ENCODE data around the gene GNG7.
"Not testable (repeated sequence)": the region's sequence is repeated elsewhere in the genome, so short reads cannot be mapped to it uniquely, and the experiment has no call there.

Gene GNG7

DNA sequence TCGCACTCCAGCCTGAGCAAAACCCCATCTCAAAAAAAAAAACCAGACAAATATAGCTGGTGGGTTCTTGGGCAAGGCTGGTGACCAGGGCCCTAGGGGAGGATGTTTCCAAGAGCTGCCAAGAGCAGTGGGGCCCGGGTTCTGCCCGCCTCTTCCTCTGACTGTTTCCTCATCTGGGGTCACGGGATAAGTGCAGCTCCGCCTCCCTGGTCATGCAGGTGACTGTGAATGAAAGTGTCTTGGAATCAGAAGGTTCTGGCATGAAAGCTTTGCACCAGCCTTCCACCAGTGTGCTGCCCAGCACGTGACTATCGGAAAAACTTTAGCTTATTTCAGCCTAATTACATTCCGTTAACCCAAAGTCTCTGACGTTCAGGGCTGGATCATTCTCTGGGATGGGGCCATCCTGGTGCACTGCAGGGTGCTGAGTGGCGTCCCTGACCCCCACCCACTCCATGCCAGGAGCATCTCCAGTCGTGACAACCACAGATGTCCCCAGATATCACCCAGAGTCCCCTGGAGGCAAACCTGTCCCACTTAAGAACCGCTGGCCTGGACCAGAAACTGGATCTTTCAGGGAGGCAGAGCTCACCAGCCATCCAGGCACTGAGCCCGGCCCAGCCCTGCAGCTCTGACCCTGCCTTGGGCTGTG is 85.6 kb downstream of the GNG7 start:
- DNase-seq: no peak

DNA sequence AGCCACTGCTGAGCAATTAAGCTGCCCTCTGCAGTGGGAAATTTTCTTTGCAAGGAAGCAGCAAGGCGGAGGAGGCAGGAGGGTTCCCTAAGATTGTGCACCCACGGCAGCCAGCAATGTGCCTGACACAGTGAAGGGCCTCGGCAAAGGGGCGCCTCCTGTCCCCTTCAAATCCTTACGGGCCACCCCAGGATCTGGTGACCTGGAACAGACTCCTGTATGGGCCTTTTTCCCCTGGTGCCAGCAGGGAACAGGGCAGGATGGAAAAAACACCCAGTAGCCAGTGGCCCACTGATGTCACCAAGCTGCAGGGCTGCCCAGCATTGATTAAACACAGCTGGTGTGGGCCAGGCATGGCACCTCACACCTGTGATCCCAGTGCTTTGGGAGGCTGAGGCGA is 86.7 kb downstream of the GNG7 start:
- no peak for DNase-seq

DNA sequence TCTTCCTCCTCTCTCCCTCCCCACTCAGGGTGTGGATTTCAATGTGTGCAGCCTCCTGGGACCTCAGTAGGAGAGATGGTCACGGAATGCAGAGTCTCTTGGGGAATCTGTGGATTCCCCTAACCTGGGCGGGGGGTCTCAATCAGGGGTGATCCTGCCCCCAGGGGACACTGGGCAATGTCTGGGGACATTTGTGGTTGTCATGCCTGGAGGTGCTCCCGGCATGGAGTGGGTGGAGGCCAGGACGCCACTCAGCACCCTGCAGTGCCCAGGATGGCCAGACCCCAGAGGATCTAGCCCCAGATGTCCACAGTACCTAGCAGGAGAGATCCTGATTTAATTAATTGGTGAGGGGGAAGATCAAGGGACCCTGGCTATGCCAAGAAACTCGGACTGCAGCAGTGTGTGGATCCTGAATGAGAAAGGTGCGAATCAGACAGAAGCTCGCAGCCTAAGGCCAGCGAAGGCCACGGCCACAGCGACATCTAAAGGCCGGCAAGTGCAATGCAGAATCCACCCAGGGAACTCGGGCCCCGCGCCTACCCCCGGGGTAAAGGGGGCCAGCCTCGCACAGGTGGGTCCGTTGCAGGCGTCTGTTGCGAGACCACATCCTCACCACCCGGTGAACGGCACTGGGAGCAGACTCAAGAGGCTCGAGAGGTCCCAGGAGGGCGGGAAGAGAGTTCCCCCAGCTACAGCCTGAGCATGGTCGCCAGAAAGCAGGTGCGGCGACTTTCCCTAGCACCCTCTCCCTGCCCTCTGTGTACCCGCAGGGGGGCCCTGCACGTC is 88.8 kb downstream of the GNG7 start:
- no peak for DNase-seq

DNA sequence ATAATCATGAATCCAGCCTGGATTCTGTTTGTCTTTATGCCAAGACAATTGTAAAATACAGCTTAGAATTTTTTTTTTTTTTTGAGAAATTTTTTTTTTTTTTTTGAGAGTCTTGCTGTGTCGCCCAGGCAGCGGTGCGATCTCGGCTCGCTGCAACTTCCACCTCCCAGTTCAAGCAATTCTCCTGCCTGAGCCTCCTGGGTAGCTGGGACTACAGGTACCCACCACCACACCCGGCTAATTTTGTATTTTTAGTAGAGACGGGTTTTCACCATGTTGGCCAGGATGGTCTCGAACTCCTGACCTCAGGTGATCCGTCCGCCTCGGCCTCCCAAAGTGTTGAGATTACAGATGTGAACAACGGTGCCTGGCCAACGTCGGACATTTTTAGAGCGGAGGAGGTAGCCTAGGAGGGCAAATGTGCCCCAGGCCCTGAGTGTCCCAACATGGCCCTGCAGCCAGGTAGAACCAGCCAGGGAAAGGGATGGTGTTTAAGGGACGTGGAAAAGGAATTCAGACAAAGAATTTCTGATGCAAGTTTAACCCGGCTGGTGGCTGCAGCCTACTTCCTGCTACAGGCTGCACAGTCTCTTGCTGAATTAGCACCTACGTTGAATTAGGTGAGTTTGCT is 89.8 kb downstream of the GNG7 start:
- DNase-seq: no peak

DNA sequence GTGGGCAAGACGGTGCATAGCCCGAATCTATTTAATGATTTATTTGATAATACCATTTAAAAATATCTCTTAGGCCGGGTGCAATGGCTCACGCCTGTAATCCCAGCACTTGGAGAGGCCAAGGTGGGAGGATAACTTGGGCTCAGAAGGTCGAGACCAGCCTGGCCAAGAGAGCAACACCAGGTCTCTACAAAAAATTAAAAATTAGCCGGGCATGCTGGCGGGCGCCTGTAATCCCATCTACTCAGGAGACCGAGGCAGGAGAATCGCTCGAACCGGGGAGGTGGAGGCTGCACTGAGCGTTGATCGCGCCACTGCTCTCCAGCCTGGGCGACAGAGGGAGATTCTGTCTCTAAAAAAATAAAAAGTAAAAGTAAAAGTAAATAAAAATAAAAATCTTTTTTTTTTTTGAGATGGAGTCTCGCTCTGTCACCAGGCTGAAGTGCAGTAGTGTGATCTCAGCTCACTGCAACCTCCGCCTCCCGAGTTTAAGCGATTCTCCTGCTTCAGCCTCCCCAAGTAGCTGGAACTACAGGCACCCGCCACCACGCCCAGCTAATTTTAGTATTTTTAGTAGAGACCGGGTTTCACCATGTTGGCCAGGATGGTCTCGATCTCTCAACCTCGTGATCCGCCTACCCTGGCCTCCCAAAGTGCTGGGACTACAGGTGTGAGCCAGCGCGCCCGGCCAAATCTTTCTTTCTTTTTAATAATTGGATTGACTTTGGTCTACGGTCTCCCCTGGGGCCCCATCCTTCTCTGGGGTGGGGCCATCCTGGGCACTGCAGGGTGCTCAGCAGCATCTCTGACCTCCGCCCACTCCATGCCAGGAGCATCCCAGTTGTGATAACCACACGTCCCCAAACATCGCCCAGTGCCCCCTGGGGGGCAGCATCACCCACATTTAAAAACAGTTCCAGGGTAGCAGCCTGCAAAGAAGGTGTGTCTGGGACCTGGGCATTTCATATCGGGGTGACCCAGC is 90.7 kb downstream of the GNG7 start:
- no peak for DNase-seq

DNA sequence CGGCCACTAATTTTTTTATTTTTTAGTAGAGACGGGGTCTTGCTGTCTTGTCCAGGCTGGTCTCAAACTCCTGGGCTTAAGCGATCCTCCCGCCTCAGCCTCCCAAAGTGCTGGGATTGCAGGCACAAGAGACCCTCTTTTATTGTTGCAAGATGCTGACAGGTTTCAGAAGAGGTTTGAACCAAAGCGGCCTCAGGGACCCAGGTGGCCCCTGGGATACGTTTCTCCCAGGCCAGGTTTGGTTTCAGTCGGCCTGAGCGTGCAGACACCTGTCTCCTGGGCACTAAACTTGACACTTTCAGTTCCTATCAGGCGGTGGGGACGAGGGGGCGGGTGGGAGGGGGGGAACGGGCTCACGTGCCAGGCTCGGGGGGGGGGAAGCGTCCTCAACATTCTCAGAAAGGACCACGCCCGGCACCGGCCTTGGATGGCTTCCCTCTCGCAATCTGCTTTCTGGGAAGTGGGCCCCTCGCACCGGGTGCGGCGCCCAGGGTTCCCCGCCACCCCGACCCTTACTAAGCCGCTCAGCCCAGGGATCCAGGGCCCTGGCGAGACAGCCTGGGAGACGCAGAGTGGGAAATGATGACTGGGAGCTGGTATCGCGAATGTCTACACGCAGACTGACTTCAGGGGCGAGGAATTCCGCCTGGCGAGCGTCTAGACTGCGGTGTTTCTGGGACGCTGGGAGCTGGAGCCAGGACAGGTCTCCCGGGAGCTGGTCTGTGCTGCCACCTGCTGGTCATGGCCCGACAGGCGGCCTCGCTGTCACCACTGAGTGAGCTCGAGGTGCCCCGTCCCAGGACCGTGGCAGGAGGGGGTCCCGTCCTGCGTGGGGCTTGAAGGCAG is 91.6 kb downstream of the GNG7 start:
- peak; percentile 90 for DNase-seq

DNA sequence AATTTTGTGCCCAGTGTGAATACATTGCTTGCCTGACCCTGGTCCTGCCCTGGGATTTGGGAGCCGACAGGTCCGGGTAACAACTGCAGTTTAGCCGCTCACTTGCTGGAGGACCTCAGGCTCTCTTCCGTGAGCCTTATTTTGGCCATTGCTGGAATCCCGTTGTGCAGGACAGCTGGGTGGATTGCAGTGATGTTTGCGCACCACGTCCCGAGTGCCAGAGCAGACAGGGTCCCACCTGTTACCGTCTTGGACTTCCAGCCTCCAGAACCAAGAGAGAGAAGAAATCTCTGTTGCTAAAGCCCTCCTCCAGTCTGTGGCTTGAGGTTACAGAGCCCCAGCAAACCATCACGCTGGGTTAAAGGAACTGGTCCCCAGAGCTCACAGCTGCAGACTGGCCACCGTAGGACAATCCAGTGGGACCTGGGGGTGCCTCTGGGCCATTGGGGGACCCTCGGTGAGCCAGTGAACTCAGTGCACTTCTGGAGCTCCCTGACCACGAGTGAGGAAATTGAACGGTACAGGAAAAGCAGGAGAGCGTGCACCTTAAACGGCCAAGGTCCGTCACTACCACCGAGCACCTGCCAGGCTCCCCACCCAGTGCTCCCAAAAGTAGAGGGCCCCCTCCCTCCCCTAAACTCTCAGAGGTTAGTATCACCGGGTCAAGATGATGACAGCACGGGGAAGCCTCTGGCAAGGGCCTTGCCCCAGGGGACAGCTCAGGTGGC is 92.9 kb downstream of the GNG7 start:
- no peak for DNase-seq

DNA sequence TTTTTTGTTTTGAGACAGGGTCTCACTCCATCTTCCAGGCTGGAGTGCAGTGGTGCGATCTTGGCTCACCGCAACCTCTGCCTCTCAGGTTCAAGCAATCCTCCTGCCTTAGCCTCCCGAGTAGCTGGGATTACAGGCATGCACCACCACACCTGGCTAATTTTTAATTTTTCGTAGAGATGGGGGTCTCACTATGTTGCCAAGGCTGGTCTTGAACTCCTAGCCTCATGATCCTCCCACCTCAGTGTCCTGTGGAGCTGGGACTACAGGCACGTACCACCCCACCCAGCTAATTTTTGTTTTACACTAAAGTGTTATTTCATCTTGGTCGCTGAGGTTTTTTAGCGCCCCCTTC is 93.5 kb downstream of the GNG7 start:
- DNase-seq: not testable (repeated sequence)

DNA sequence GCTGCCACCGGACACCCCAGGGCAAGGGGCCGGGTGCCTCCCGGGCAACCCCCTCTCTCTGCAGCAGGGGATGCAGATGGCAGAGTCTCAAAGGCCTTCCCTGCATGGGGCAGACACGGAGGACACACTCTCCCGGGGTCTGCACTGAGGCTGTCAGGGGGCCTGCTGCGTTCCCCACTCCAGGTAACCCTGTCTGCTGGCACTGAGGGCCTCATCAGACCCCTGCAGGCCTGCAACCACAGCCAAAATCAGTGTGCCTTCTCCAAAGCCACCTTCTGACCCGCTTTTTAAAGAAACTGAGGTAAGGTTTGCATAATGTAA is 93.9 kb downstream of the GNG7 start:
- no peak for DNase-seq

DNA sequence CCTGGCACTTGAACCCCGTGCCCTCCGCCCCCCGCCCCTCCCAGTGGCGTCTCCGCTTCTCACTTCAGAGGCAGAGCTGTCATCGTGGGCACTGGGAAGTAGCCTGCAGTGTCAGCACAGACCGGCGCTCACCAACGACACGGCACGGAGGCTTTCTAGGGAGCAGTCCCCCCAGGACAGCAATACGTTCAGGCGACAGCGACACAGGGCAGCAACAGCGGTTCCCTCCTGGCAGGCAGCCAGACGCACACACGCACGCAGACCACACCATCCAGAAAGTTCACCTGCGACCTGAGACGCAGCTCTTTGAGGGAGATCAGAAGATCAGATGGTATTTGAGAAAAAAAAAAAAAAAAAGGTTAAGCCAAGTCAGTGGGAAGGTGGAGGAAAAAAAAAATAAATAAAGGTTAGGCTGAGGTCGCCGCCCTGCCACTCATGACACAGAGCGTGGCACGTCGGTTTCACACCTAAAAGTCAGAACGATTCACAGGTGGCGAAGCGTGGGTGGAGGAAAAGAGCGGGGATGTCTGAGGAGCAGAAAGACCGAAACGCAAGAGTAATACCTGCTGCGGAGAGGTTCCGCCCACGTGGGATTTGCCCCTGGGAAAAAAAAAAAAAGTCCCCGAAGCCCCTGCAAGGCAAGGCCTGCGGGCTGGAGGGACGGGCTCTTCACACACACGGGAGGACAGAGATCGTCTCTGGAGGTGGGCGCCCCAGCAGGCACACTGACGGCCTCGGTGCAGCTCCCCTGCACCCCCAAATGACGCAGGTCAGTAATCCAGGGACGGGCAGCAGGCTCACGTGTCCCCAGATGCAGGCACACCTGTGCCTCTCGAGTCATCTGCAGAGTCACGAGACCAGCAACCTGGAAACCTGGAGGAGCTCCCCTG is 94.5 kb downstream of the GNG7 start:
- no peak for DNase-seq

DNA sequence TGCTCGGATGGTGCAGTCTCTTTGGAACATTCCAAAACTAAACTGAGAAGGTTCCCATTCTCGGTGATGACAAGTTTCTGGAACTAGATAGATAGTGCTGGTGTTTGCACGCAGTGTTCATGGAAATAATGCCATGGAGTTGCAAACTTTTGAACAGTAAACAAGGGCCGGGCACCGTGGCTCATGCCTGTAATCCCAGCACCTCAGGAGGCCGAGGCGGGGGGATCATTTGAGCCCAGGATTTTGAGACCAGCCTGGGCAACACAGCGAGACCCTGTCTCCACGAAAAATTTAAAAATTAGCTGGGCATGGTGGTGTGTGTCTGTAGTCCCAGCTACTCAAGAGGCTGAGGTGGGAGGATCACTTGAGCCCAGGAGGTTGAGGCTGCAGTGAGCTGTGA is 95.7 kb downstream of the GNG7 start:
- DNase-seq: not testable (repeated sequence)

DNA sequence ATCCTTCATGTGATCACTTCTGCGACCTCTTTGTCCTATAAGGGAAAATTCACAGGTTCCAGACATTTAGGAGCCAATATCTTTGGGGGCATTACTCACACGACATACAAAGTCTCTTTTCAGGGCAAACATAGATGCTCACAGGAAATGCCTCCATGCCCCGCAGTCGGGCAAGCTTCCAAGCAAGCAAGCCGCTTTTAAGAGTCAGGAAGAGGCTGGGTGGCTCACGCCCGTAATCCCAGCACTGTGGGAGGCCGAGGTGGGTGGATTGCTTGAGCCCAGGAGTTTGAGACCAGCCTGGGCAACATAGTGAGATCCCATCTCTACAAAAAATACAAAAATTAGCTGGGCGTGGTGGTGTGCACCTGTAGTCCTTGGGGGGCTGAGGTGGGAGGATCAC is 96.6 kb downstream of the GNG7 start:
- not testable (repeated sequence) for DNase-seq

DNA sequence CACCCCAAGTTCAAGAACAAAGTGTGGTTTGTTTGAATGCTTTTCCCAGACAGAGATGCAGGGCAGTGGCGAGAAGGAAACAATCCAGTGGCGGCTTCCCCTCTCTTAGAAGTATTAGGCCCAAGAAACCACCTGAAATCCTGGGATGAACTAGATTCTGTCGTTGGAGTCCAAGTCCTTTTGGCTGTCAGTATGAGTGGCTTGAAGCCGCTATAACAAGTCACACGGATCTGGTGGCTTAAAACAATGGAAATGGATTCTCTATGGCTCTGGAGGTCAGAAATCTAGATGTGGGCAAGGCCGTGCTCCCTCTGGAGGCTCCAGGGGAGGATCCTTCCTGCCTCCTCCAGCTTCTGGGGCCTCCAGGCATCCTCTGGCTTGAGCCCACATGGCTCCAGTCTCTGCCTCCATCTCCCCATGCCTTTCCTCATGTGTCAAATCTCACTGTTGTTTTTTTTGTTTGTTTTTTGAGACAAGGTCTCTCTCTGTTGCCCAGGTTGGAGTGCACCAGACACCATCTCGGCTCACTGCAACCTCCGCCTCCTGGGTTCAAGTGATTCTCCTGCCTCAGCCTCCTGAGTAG is 97.7 kb downstream of the GNG7 start:
- DNase-seq: no peak

DNA sequence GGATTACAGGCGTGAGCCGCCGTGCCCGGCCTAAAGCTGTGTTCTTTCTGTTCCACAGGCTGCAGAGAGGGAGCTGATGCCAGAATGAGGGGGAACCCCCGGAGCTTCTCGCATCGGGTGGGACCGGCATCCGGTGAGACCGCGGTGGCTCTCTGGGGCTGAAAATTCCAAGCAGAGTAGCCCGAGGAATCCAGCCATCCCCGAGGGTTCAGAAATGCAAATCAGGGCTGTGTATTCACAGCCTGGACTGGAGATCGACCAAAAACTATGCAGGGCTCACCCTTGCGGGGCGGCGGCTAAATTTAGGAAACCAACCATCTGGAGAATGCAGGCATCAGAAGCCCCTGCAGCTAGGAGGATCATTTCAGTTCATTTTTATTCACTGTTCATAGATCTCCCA is 99.2 kb downstream of the GNG7 start:
- no peak for DNase-seq

DNA sequence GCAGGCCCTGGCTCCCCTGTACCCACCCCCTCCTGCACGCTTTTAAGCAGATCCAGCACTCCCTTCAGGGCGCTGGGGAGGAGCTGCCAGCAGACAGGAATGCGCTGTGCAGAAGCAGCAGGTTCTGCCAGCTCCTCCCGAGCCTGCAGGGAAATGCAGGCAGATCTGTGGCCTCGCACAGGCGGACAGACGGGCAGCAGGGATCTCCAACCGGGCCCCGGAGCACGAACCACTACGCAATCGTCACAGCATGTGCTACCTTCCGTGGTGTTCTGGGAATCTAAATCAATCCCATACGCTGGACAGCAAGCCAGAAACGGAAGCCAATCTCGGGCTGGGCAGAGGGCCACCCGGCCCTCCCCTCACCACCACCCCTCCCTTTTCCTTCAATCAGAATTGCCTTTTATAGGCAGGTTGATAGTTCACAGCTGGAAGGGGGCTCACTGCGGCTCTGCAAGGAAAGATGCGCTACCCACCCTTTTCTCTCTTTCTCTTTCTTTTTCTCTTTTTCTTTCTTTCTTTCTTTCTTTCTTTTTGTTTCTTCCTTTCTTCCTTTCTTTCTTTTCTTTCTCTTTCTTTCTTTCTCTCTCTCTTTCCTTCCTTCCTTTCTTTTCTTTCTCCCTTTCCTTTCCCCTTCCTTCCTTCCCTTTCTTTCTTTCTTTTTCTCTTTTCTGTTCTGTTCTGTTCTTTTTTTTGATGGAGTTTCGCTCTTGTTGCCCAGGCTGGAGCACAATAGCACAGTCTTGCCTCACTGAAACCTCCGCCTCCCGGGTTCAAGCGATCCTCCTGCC is 99.9 kb downstream of the GNG7 start:
- DNase-seq: peak; percentile 71

DNA sequence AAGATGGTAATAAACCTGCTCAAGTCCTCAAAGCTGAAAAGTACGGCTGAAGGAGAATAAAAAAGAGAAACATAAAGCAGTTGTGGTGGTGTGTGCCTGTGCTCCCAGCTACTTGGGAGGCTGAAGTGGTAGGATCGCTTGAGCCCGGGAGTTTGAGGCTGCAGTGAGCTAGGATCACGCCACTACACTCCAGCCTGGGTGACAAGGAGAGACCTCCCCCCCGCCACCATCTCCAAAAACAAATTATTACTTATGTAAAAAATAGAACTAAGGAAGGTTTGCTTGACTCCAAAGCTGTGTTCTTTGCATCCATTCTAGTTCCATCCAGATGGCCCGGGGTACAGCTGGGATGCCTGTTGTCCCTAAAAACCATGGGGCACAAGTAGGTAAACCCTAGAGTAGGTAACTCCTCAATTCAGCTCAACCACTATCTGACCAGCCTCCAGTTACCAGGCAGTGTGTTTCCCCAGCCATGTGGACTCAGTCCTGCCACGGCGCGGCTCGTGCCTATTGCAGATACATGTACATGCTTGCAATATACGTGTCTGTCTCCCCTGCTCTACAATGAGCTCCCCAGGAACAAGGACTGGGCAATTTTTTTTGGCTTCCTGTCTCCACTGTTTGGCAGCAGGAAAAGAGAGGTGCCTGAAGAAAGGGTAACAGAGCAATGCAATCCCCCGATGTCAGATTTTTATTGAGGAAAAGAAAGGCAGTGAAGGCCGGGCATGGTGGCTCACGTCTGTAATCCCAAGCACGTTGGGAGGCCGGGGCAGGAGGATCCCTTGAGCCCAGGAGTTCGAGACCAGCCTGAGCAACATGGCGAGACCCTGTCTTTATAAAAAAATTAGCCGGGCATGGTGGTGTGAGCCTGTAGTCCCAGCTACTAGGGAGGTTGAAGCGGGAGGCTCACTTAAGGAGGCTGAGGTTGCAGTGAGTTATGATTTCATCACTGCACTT is 101.3 kb downstream of the GNG7 start:
- no peak for DNase-seq

DNA sequence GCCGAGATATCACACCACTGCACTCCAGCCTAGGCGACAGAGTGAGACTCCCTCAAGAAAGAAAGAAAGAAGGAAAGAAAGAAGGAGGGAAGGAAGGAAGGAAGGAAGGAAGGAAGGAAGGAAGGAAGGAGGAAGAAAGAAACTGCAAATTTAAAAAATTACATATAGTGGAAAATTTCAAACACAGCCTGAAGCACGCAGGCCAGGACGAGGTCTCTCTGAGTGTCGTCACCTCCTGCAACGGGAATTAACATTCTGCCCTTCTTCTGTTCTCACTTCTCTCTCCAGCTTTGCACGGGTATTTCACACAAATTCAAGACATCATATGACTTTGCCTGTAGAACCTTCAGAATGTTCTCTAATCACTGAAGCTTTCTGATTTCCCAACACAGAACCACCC is 108.2 kb downstream of the GNG7 start:
- no peak for DNase-seq

DNA sequence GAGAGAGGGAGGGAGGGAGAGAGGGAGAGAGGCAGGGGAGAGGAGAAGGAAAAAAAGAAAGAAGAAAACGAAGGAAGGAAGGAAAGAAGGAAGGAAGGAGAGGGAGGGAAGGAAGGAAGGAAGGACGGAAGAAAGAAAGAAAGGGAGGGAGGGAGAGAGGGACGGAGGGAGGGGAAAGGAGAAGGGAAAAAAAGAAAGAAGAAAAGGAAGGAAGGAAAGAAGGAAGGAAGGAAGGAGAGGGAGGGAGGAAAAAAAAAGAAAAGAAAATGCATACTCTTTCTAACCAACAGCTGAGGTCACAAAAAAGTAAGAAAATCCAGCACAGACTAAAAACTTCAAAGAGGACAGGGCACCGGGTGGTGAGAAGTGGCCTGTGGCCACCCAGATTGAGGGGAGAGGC is 109.7 kb downstream of the GNG7 start:
- no peak for DNase-seq
